ENCODE data around the gene EFCAB11.

- TF ChIP-seq, protein P1, sequence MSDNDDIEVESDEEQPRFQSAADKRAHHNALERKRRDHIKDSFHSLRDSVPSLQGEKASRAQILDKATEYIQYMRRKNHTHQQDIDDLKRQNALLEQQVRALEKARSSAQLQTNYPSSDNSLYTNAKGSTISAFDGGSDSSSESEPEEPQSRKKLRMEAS (IDR thresholded peaks at IDR 0.05): no peak
- TF ChIP-seq, protein P2, sequence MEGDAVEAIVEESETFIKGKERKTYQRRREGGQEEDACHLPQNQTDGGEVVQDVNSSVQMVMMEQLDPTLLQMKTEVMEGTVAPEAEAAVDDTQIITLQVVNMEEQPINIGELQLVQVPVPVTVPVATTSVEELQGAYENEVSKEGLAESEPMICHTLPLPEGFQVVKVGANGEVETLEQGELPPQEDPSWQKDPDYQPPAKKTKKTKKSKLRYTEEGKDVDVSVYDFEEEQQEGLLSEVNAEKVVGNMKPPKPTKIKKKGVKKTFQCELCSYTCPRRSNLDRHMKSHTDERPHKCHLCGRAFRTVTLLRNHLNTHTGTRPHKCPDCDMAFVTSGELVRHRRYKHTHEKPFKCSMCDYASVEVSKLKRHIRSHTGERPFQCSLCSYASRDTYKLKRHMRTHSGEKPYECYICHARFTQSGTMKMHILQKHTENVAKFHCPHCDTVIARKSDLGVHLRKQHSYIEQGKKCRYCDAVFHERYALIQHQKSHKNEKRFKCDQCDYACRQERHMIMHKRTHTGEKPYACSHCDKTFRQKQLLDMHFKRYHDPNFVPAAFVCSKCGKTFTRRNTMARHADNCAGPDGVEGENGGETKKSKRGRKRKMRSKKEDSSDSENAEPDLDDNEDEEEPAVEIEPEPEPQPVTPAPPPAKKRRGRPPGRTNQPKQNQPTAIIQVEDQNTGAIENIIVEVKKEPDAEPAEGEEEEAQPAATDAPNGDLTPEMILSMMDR (IDR thresholded peaks at IDR 0.05 in 2 of 3, conservative IDR thresholded peaks at IDR 0.05 in 1 of 3; ENCODE audit: borderline replicate concordance in 1 of 3, insufficient read depth in 1 of 3, low read depth in 2 of 3, low read length in 2 of 3): no peak
- no peak for TF ChIP-seq POLR2AphosphoS5 (IDR thresholded peaks at IDR 0.05; ENCODE audit: low read depth, low read length)
- TF ChIP-seq POLR2A (IDR thresholded peaks at IDR 0.05; ENCODE audit: borderline replicate concordance, extremely low read depth, insufficient read depth, insufficient read length): no peak
- TF ChIP-seq RAD21 (IDR thresholded peaks at IDR 0.05; ENCODE audit: low read depth): no peak
- no peak for TF ChIP-seq ZFX (IDR thresholded peaks at IDR 0.05)
- TF ChIP-seq EZH2 (IDR thresholded peaks at IDR 0.05): no peak
- no peak for TF ChIP-seq REST (IDR thresholded peaks at IDR 0.05; ENCODE audit: low read depth)
- no peak for TF ChIP-seq ZBTB33 (IDR thresholded peaks at IDR 0.05; ENCODE audit: extremely low read depth, insufficient replicate concordance, low read length)
- TF ChIP-seq EGR1 (IDR thresholded peaks at IDR 0.05; ENCODE audit: low read depth): no peak
Measured at GRCh38 chr14:89773151-89773550, 181.4 kb downstream of the EFCAB11 start.
